ENCODE measurements around the gene GALNT12. TPM values are rescaled to one million over a fixed set of nuclear protein-coding genes. Genes with fewer than 3 reads are reported as not detected.

GALNT12 gene
- total RNA-seq, 1 experiment from 2014 or later: 14.8 TPM

GRCh38 chr9:98881356-98881755, 73.9 kb downstream of the GALNT12 start:
- intact Hi-C loops (cut with micrococcal nuclease): no loop called here
- H3K27me3 ChIP-seq (ENCODE audit: low read length): peaks cover 7% of the 10 kb centered on the region; the same call in 1 of the 2 replicates
- ChIA-PET POLR2A (ENCODE audit: unreplicated experiment) (no interaction called here), CTCF (no interaction called here)
- no TSS peak for BruUV-seq (replicated peaks)
- H4K20me1 ChIP-seq (ENCODE audit: low read length): no peaks in the 10 kb centered on the region
- DNase-seq: no peak
- H3K36me3 ChIP-seq (ENCODE audit: low read depth, low read length): no peaks in the 10 kb centered on the region
- H3K9me3 ChIP-seq (ENCODE audit: low read length): no peaks in the 10 kb centered on the region
- TF ChIP-seq EZH2phosphoT487 (IDR thresholded peaks at IDR 0.05; ENCODE audit: borderline replicate concordance, low read length): no peak
- no peak for TF ChIP-seq EZH2 (IDR thresholded peaks at IDR 0.05; ENCODE audit: low read length, unreplicated experiment)
- no peak for TF ChIP-seq CTCF (conservative IDR thresholded peaks at IDR 0.05; ENCODE audit: low read depth, low read length)
- H3K79me2 ChIP-seq (ENCODE audit: low read length): no peaks in the 10 kb centered on the region
- H3K9ac ChIP-seq (ENCODE audit: low read length): no peak overlapping the region
- H3K4me1 ChIP-seq (ENCODE audit: insufficient read depth, low read length): no peaks in the 10 kb centered on the region
- H3K4me2 ChIP-seq (ENCODE audit: low read length): no peak overlapping the region
- ATAC-seq: no peak
- no peak overlapping the region for H3K27ac ChIP-seq (ENCODE audit: low read length)
- H2AFZ ChIP-seq (ENCODE audit: low read length): no peak overlapping the region
- H3F3A ChIP-seq (ENCODE audit: low read length, unreplicated experiment): no peaks in the 10 kb centered on the region
- H3K9me2 ChIP-seq (replicated peaks; ENCODE audit: low read length): no peaks in the 10 kb centered on the region
- no peak overlapping the region for H3K4me3 ChIP-seq (ENCODE audit: low read length)

- no TSS peak for BruUV-seq (replicated peaks)
- no peak overlapping the region for H3K4me3 ChIP-seq (ENCODE audit: low read length)
- no peak overlapping the region for H2AFZ ChIP-seq (ENCODE audit: low read length)
- H4K20me1 ChIP-seq (ENCODE audit: low read length): no peaks in the 10 kb centered on the region
- no peaks in the 10 kb centered on the region for H3K4me1 ChIP-seq (ENCODE audit: insufficient read depth, low read length)
- ChIA-PET POLR2A (ENCODE audit: unreplicated experiment) (no interaction called here), CTCF (no interaction called here)
- no peaks in the 10 kb centered on the region for H3F3A ChIP-seq (ENCODE audit: low read length, unreplicated experiment)
- H3K27me3 ChIP-seq (ENCODE audit: low read length): peaks cover 7% of the 10 kb centered on the region
- no peak for ATAC-seq
- H3K4me2 ChIP-seq (ENCODE audit: low read length): no peak overlapping the region
- H3K9me2 ChIP-seq (replicated peaks; ENCODE audit: low read length): no peaks in the 10 kb centered on the region
- no peaks in the 10 kb centered on the region for H3K36me3 ChIP-seq (ENCODE audit: low read depth, low read length)
- DNase-seq: no peak
- TF ChIP-seq EZH2 (IDR thresholded peaks at IDR 0.05; ENCODE audit: low read length, unreplicated experiment): no peak
- TF ChIP-seq CTCF (conservative IDR thresholded peaks at IDR 0.05; ENCODE audit: low read depth, low read length): no peak
- no peak for TF ChIP-seq EZH2phosphoT487 (IDR thresholded peaks at IDR 0.05; ENCODE audit: borderline replicate concordance, low read length)
- no peaks in the 10 kb centered on the region for H3K79me2 ChIP-seq (ENCODE audit: low read length)
- H3K9ac ChIP-seq (ENCODE audit: low read length): no peak overlapping the region
- intact Hi-C loops (cut with micrococcal nuclease): no loop called here
- H3K9me3 ChIP-seq (ENCODE audit: low read length): no peaks in the 10 kb centered on the region
- no peak overlapping the region for H3K27ac ChIP-seq (ENCODE audit: low read length)
These were observed 74.5 kb downstream of the GALNT12 start for GRCh38 chr9:98881836-98882568.

GRCh38 chr9:98882569-98882923, 75.1 kb downstream of the GALNT12 start:
- Histone ChIP-seq H3K9me2 (replicated peaks; ENCODE audit: low read length) (no peaks in the 10 kb centered on the region), H2AFZ (ENCODE audit: low read length) (no peak overlapping the region), H3K36me3 (ENCODE audit: low read depth, low read length) (no peaks in the 10 kb centered on the region), H3K9ac (ENCODE audit: low read length) (no peak overlapping the region), H3K79me2 (ENCODE audit: low read length) (no peaks in the 10 kb centered on the region), H3K27ac (ENCODE audit: low read length) (no peak overlapping the region), H3F3A (ENCODE audit: low read length, unreplicated experiment) (no peaks in the 10 kb centered on the region), H3K4me3 (ENCODE audit: low read length) (no peak overlapping the region), H3K27me3 (ENCODE audit: low read length) (peaks cover 7% of the 10 kb centered on the region), H3K9me3 (ENCODE audit: low read length) (no peaks in the 10 kb centered on the region), H3K4me2 (ENCODE audit: low read length) (no peak overlapping the region), H4K20me1 (ENCODE audit: low read length) (no peaks in the 10 kb centered on the region), H3K4me1 (ENCODE audit: insufficient read depth, low read length) (no peaks in the 10 kb centered on the region)
- no TSS peak for BruUV-seq (replicated peaks)
- ATAC-seq: no peak
- no peak for DNase-seq
- no peak for TF ChIP-seq CTCF (conservative IDR thresholded peaks at IDR 0.05; ENCODE audit: low read depth, low read length)
- no peak for TF ChIP-seq EZH2 (IDR thresholded peaks at IDR 0.05; ENCODE audit: low read length, unreplicated experiment)
- TF ChIP-seq EZH2phosphoT487 (IDR thresholded peaks at IDR 0.05; ENCODE audit: borderline replicate concordance, low read length): no peak
- intact Hi-C loops (cut with micrococcal nuclease): no loop called here
- ChIA-PET CTCF (no interaction called here), POLR2A (ENCODE audit: unreplicated experiment) (no interaction called here)
